Measurements from ENCODE around the gene FSIP1.

GRCh38 chr15:39701988-39702387, 80.7 kb downstream of the FSIP1 start:
- TF ChIP-seq GATA2 (IDR thresholded peaks at IDR 0.05; ENCODE audit: low read depth, low read length): no peak
- no peak for TF ChIP-seq GATA3 (IDR thresholded peaks at IDR 0.05; ENCODE audit: low read depth, low read length)
